ENCODE measurements around the gene P3H4. TPM values are rescaled to one million over a fixed set of nuclear protein-coding genes. Genes with fewer than 3 reads are reported as not detected.
A peak's percentile ranks its signal among the peaks of the same experiment; 100 is the strongest.

Gene P3H4
- total RNA-seq, 1 experiment from 2014 or later, result 16.9 TPM

DNA sequence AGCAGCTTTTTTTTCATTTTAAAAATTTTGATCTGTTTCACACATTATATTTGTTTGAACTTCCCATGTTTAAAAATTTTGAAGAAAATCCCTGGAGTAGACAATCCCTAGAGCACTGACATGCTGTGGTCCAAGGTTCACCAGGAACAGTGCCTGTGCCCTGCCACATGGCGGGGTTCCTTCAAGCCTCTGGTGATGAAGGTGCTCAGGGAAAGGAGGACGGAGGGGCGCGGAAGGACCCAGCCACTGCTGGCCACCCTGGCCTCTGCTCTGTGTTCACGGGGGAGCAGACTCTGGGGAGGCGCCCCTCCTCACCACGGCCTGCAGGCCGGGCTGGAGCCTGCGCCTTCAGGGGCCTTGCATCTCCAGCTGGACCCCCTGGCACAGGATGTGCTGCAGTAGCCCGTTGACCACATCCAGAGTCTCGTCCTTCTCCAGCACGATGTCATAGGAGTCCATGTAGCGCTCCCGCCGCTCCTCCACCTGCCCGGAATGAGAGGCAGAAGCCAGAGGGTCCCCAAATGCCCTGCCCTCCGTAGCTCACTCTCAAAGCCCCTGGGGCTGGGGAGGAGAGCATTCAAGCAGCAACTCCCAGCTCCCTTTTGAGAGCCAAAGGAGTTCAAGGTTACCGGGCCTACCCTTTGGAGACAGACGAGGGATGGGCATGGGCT is 13.6 kb upstream of the P3H4 start:
- no peak for DNase-seq
- H3K4me1 ChIP-seq, result no peaks in the 10 kb centered on the region
- H3K9me3 ChIP-seq (replicated peaks), result no peaks in the 10 kb centered on the region
- H3K36me3 ChIP-seq, result peaks cover 21% of the 10 kb centered on the region
- H3K4me3 ChIP-seq, result no peak overlapping the region
- no peaks in the 10 kb centered on the region for H3K27me3 ChIP-seq
- H3K27ac ChIP-seq, result no peak overlapping the region

DNA sequence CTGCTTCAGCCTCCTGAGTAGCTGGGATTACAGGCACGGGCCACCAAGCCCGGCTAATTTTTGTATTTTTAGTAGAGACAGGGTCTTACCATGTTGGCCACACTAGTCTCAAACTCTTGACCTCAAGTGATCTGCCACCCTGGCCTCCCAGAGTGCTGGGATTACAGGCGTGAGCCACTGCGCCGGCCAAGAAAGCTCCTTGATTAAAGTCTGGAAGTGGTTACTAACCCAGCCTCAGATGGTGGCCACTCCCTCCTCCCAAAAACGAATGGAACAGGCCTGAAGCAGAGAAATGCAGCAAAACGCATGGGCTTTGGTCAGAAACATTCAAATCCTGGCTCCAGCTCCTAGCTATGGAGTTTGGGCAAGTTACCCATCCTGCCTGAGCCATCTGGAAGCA is 12.3 kb upstream of the P3H4 start:
- no peak for DNase-seq
- Histone ChIP-seq H3K27ac (no peak overlapping the region), H3K36me3 (peaks cover 25% of the 10 kb centered on the region; the same call in 1 of the 2 replicates), H3K27me3 (no peaks in the 10 kb centered on the region), H3K4me1 (no peaks in the 10 kb centered on the region), H3K9me3 (replicated peaks) (no peaks in the 10 kb centered on the region), H3K4me3 (no peak overlapping the region)

DNA sequence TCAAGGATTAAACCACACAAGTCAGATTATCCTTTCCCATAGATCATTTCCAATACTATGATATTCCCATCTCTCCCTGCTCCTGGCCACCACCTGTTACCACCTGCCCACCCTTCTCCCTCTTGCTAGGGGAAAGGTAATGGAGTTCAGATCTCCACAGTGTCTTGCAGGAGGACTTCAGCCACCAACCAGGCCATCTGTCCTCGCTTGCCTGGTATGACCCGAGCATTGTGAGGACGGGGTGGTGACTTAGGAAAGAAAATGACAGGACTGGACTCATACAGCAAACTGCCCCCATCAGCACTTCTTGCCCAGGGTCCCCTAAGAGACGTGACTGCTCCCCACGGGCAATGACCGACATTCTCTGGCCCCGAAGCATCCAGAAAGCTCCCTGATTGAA is 11.8 kb upstream of the P3H4 start:
- Histone ChIP-seq H3K27ac (no peak overlapping the region), H3K36me3 (peaks cover 25% of the 10 kb centered on the region; the same call in 1 of the 2 replicates), H3K27me3 (no peaks in the 10 kb centered on the region), H3K4me3 (no peak overlapping the region), H3K4me1 (no peaks in the 10 kb centered on the region), H3K9me3 (replicated peaks) (no peaks in the 10 kb centered on the region)
- no peak for DNase-seq

DNA sequence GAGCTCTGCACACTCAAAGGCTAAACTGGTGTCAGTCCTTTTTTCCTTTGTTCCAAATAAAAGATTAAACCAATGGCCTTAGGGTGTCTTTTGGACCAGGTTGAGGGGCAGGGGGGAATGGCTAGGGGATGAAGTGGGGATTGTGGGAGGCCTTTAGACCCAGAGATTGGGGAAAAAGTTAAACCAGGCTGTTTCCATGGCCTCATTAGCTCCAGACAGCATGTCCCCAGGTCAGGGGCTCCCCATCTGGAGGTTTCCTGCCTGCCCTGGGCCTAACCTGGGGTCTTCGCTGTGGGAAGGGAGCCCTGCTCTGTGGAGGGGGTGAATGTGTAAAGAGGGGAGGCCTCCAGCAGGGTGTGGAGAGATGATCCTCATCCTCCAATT is 11.4 kb upstream of the P3H4 start:
- Histone ChIP-seq H3K27me3 (no peaks in the 10 kb centered on the region), H3K4me1 (no peaks in the 10 kb centered on the region), H3K36me3 (peaks cover 25% of the 10 kb centered on the region; the same call in 1 of the 2 replicates), H3K9me3 (replicated peaks) (no peaks in the 10 kb centered on the region), H3K27ac (no peak overlapping the region), H3K4me3 (no peak overlapping the region)
- DNase-seq, result no peak

DNA sequence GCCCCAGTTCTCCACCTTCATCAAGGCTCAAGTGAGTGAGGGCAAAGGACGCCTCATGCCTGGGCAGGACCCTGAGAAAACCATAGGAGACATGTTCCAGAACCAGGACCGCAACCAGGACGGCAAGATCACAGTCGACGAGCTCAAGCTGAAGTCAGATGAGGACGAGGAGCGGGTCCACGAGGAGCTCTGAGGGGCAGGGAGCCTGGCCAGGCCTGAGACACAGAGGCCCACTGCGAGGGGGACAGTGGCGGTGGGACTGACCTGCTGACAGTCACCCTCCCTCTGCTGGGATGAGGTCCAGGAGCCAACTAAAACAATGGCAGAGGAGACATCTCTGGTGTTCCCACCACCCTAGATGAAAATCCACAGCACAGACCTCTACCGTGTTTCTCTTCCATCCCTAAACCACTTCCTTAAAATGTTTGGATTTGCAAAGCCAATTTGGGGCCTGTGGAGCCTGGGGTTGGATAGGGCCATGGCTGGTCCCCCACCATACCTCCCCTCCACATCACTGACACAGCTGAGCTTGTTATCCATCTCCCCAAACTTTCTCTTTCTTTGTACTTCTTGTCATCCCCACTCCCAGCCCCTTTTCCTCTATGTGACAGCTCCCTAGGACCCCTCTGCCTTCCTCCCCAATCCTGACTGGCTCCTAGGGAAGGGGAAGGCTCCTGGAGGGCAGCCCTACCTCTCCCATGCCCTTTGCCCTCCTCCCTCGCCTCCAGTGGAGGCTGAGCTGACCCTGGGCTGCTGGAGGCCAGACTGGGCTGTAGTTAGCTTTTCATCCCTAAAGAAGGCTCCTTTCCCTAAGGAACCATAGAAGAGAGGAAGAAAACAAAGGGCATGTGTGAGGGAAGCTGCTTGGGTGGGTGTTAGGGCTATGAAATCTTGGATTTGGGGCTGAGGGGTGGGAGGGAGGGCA is 10.7 kb upstream of the P3H4 start:
- H3K4me1 ChIP-seq, result no peaks in the 10 kb centered on the region
- no peak overlapping the region for H3K4me3 ChIP-seq
- H3K27me3 ChIP-seq, result no peaks in the 10 kb centered on the region
- H3K9me3 ChIP-seq (replicated peaks), result no peaks in the 10 kb centered on the region
- DNase-seq, result no peak
- no peak overlapping the region for H3K27ac ChIP-seq
- H3K36me3 ChIP-seq, result peaks cover 24% of the 10 kb centered on the region; the same call in 1 of the 2 replicates

DNA sequence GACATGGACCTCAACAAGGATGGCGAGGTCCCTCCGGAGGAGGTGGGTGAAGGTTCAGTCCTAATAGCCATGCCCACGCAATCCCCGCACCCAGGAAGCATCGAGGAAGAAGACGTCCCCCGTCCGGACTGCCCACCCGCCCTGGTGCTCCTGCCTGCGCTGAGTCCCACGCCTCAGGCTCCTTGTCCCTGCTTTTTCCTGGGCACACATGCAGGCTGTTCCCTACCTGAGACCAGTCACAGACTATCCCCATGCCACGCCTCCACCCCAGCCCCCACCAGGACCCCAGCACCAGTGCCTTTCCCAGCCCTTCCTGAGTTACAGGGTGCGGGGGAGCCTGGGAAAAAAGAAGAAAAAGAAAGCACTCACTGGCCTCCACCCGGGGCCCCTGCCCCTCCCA is 10.0 kb upstream of the P3H4 start:
- peaks cover 21% of the 10 kb centered on the region; the same call in 1 of the 2 replicates for H3K36me3 ChIP-seq

DNA sequence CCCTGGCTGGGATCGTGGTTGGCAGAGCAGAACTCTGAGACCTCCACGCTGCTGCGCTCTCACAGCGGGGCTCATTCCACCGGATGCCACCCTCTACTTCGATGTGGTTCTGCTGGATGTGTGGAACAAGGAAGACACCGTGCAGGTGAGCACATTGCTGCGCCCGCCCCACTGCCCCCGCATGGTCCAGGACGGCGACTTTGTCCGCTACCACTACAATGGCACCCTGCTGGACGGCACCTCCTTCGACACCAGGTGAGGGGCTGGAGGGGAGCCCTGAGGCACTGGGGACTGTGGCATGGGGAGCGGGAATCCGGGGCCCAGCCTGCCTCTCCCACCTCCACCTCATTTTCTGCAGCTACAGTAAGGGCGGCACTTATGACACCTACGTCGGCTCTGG is 6.3 kb upstream of the P3H4 start:
- no peaks in the 10 kb centered on the region for H3K9me3 ChIP-seq (replicated peaks)
- no peak for DNase-seq
- H3K36me3 ChIP-seq, result peaks cover 10% of the 10 kb centered on the region; the same call in 1 of the 2 replicates
- H3K27me3 ChIP-seq, result no peaks in the 10 kb centered on the region
- H3K27ac ChIP-seq, result no peak overlapping the region
- no peaks in the 10 kb centered on the region for H3K4me1 ChIP-seq
- H3K4me3 ChIP-seq, result no peak overlapping the region

More for the DNA sequence above, 10.0 kb upstream of the P3H4 start:
- Histone ChIP-seq H3K27ac (no peak overlapping the region), H3K27me3 (no peaks in the 10 kb centered on the region), H3K4me1 (no peaks in the 10 kb centered on the region), H3K4me3 (no peak overlapping the region), H3K9me3 (replicated peaks) (no peaks in the 10 kb centered on the region)
- DNase-seq, result no peak

DNA sequence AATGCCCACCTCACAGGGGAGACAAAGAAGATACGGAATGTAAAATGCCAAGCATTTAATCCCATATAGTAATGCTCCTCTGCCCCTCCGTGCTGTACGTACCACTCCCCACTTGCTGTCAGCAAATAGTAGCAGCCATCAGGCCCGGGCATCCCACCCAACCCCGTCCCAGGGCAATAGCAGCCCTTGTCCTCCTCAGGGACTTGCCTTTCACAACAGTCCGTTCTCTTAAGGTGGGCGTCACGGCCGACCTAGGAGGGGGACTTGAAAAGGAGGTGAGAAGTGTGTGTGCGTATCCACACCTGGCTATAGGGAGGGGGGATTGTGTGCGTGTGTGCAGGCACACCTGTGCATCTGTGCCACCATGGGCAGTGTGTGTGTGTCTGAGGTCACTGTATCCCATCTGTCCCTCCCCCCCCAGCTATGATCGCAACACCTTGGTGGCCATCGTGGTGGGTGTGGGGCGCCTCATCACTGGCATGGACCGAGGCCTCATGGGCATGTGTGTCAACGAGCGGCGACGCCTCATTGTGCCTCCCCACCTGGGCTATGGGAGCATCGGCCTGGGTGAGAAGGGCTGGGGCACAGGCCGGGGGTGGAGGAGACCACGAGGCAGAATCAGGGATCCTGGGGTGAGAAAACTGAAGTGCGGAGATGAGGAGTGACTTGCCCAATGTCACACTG is 5.0 kb upstream of the P3H4 start:
- Histone ChIP-seq H3K36me3 (peaks cover 10% of the 10 kb centered on the region; the same call in 1 of the 2 replicates), H3K27ac (no peak overlapping the region), H3K4me3 (no peak overlapping the region), H3K27me3 (no peaks in the 10 kb centered on the region), H3K4me1 (no peaks in the 10 kb centered on the region), H3K9me3 (replicated peaks) (no peaks in the 10 kb centered on the region)
- DNase-seq, result no peak

DNA sequence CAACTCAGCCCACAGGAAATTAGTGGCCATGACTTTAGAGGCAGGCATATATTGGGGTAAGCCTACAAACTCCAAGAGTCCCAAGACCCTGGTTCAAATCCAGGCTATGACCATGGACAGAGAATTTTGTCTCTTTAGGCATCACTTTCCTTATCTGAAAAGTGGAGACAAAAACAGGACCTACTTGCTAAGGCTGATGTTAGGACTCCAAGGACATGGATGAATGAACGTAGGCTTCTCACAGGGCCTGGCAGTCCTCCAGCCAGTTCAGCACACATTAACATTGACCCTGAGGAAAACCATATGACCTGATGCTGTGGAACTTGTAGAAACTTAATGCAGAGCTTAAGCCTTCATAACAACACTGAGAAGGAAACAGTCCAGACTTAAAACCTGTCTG is 2.4 kb upstream of the P3H4 start:
- no peak for DNase-seq
- Histone ChIP-seq H3K4me3 (peak overlapping the region; percentile 72), H3K27ac (no peak overlapping the region), H3K36me3 (peaks cover 5% of the 10 kb centered on the region; the same call in 1 of the 2 replicates), H3K9me3 (replicated peaks) (no peaks in the 10 kb centered on the region), H3K27me3 (no peaks in the 10 kb centered on the region), H3K4me1 (no peaks in the 10 kb centered on the region)

DNA sequence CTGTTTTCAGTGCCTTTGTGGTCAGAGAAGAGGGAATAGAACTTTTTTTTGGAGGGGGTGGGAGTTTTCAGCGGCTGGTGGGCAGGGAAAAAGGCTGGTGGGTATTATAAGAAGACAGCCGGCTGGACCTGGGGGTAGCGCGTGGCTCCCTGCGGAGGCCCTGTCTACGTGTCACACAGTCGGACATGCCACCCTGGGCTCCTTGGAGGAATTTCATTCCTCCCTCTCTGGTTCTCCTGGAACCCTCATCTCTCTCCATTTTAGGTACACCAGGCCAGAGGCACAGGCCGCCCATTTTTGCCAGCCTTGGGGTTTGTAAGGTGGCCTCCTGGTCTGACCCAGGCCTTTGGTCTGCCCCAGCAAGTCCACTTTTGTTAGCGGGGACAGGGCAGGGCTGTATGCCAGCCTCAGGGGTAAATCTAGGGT is 2.0 kb upstream of the P3H4 start:
- DNase-seq, result no peak
- Histone ChIP-seq H3K27ac (no peak overlapping the region; the same call in 1 of the 2 replicates), H3K36me3 (peaks cover 5% of the 10 kb centered on the region; the same call in 1 of the 2 replicates), H3K27me3 (no peaks in the 10 kb centered on the region), H3K9me3 (replicated peaks) (no peaks in the 10 kb centered on the region), H3K4me1 (no peaks in the 10 kb centered on the region), H3K4me3 (peak overlapping the region; percentile 72)

DNA sequence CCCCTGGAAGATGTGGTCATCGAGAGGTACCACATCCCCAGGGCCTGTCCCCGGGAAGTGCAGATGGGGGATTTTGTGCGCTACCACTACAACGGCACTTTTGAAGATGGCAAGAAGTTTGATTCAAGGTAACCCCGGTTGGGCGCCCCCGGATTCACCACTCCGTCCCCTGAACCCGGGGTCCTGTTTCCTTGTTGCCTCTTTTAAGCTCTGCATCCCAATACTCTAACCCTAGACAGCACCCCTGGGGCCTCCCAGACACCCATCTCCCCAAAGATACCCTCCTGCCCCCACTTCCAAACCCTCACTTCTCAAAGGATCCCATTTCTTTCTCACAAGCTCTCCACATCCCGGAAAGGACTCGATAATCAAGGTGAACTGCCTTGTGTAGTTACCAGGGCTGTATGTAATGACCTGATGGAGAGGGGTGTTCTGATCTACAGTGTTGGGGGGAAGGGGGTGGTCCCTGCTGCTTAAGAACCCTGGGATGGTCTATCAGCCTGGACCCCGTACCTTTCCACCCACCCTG is 1.5 kb upstream of the P3H4 start:
- no peak for DNase-seq
- no peaks in the 10 kb centered on the region for H3K27me3 ChIP-seq
- H3K36me3 ChIP-seq, result 0 out of 2 replicates have a peak, but pooled peaks cover 5% of the 10 kb centered on the region
- H3K4me1 ChIP-seq, result no peaks in the 10 kb centered on the region
- H3K9me3 ChIP-seq (replicated peaks), result no peaks in the 10 kb centered on the region
- H3K27ac ChIP-seq, result peak overlapping the region; percentile 53
- peak overlapping the region; percentile 72 for H3K4me3 ChIP-seq

DNA sequence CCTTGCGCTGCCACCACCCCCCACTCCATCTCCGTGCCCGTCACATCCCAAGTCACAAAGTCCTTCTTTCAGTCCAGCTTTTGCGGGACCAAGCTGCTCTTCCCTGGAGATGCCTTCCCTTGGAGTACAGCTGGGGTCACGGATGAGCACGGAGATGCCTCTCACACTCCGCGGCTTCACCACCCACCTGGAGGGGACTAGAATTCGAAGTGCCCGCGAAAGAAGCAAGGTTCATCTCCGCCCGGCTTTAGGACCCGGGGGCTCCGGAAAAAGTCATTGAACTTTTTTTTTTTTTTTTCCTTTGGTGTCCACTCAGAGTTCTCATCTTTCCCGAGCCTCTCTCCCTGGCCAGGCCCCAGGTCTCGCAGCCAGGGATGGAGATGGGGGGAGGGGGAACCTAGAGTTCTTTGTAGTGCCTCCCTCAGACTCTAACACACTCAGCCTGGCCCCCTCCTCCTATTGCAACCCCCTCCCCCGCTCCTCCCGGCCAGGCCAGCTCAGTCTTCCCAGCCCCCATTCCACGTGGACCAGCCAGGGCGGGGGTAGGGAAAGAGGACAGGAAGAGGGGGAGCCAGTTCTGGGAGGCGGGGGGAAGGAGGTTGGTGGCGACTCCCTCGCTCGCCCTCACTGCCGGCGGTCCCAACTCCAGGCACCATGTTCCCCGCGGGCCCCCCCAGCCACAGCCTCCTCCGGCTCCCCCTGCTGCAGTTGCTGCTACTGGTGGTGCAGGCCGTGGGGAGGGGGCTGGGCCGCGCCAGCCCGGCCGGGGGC is 817 bp upstream of the P3H4 start, which contains the start of gene FKBP10:
TSS of gene FKBP10 (plus strand) at position 624 of the 771 bp plus-strand sequence. CDS start at position 655, 31 bp downstream.
- Histone ChIP-seq H3K4me3 (peak within 1 kb of the TSS; percentile 72), H3K4me1 (no peaks in the 10 kb centered on the region), H3K27me3 (no peaks in the 10 kb centered on the region), H3K36me3 (0 out of 2 replicates have a peak, but pooled peaks cover 3% of the 10 kb centered on the region), H3K27ac (peak within 1 kb of the TSS; percentile 53), H3K9me3 (replicated peaks) (no peaks in the 10 kb centered on the region)
- DNase-seq, result peak; percentile 87 to 88

DNA sequence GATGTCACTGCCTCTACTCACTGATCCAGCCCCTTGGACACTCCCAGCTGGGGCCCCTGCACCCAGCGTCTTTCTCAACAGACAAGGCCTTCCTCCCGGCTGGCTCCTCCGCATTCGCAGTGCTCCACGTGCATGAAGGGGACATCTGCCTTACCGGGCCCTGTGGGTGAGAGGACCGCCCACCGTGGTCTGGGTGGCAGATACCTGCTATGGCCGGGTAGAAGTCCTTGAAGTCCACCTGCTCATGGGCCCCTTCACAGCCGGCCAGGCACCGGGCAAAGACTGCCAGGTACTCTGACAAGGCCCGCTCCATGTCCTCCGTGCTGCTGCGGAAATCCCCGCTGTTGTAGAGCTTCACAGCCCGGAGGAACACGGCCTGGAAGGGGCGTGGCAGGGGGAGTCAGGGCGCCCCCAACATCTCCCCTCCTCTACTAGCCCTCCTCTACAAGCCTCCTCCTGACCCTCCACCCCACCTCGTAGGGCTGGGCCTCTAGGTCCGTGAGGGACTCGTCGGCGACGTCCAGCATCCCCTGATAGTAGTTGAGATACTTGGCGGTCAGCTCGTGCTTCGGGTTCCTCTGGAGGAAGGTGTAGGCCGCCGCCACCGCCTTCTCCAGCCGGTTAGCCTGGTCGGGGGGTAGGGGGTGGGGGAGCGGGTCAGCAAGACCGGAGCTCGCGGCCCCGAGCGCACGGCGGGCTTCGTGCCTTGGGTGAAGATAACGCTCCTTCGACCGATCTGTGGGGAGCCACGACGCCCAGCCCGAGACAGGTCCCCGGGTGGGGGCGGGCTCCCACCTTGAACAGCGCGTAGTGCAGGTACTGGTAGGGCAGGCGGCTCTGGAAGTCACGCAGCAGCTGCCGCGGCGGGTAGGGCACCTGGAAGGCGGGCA is 845 bp downstream of the P3H4 start:
- Histone ChIP-seq H3K27ac (no peak overlapping the region; the same call in 1 of the 2 replicates), H3K4me1 (no peaks in the 10 kb centered on the region), H3K4me3 (peak overlapping the region; percentile 72), H3K27me3 (no peaks in the 10 kb centered on the region), H3K9me3 (replicated peaks) (no peaks in the 10 kb centered on the region), H3K36me3 (0 out of 2 replicates have a peak, but pooled peaks cover 3% of the 10 kb centered on the region)
- no peak for DNase-seq

Data from SJCRH30 (cell line).